NCI-H187 treated with DMSO at 0.1 percent for 48 hours (cell line): ENCODE data around the gene MAP4K4.

ENCODE experiments used
- DNase-seq: peaks from one replicate; lab custom pipeline; 2025; lab: John Stamatoyannopoulos, UW

MAP4K4 gene

DNA sequence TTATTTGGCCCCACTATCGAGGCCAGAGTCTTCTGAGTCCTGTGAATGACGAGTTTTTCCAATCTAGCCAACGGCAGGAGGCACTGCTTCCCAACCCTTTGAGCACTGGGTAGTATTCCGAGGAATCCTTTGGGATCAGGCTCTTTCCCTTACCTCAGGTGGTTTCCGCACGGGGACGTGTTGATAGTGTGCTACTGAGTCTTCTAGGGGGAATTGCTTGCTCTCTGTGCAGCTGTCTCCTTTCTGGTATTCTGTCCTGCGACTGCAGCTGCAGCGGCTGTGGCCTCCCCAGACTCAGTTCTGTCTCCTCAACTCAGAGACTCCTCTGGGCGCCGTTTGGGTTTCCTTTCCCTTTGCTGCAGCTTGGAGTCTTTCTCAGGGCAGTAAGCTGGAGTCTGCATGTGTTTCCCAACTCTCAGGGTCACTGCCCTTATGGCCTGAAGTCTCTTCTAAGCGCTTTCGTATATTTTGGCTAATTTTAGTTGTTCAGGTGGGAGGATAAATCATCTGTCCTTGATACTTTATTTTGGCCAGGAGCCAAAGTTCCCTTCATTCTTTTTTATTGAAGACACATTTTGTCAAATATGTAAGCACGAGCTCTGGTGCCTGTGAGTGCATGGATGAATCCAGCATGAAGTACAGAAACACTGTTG, 118.4 kb downstream of the MAP4K4 start:
- no peak for DNase-seq

DNA sequence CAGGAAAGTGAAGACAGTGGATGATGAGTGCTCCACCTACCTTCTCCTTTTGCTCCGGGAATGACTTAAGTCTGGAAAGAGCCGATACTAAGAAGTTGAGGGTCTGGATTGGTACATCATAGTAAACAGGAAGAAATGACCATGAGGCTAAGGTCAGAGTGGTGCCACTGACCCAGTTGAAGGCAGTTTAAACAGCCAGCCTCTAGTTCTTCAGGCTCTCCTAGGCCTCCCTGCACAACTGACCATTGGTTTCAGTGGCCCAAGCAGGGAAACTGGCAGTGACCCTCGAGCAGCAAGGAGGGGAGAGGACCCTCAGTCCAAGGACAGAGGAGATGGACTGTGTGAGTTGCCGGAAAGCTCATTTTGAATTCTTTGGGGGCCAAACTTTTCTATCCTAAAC, 119.1 kb downstream of the MAP4K4 start:
- DNase-seq = no peak

DNA sequence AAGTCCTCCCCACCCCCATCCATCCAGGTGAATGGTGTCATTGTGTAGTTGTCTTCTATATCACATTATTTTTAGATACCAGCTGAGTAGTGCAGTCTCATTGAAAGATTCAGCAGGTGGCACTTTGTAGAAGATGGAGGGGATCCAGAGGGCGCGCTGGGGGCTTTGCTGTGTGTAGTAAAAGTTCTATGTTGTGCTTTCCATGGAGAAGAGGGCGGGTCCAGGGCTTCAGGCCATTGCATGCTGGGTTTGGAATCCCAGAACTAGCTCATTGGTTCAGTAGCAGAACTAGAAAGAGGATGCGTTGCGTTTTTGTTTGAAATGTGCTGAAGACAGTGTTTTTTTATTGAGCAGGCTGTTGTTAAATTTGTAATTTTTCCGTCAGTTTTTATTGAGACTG, 120.0 kb downstream of the MAP4K4 start:
- DNase-seq = no peak

DNA sequence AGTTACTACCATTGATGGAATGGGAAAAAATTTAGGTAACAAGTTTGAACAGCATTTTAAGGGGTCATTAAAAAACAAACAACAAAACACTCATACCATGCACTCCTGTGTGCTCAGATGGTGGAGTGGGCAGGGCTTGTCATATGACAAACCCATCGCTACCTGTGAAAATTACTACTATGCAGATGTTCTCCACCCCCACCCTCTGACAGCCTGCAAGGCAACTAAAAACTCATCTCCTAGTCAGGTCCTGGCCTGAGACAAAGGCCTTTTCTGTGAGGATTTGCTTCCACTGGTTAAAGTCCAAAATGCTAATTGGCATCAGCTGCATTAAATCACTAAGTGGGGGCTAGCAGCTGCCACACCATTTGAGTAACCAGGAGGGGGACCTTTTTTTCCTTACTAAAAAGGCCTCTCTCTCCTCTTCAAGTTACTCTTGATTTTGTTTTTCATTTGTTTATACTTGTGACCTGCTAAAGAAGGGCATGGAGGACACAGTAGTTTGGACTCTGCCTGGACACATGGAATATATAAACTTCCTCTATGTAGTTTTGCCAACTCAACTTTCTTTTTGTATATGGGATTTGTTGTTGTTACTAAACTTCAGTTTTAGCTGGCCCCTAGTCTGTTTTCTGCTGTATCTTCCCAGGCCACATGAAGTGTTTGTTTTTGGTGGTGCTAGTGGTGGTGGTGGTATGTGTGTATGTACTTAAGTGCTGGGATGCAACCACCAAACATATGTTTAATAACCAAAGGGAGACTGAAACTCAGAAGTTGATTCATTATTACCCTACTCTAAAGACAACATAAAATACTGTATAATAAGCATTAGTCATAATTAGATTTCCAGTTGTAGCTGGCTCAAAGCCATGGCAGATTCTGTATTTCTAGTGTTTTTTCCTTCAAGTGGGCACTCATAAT, 121.3 kb downstream of the MAP4K4 start:
- DNase-seq = no peak

DNA sequence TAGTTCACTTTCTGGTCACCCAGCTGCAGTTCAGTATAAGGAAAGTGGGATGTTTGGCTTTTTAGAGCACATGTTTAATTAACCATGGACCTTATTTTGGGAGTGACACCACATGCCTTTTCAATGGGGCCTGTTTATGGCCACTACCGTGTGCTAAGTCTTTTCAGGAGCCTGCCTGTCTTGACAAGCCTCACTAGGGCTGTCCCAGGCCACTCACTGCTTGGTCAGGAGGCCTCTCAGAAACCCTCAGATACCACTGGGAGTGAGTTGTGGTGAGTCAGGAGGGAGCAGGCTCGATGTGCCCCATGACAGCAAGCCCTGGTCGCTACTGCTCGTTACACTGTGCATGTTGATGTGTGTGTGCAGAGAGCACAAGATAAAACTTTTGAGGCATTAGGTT, 123.0 kb downstream of the MAP4K4 start:
- DNase-seq = no peak

DNA sequence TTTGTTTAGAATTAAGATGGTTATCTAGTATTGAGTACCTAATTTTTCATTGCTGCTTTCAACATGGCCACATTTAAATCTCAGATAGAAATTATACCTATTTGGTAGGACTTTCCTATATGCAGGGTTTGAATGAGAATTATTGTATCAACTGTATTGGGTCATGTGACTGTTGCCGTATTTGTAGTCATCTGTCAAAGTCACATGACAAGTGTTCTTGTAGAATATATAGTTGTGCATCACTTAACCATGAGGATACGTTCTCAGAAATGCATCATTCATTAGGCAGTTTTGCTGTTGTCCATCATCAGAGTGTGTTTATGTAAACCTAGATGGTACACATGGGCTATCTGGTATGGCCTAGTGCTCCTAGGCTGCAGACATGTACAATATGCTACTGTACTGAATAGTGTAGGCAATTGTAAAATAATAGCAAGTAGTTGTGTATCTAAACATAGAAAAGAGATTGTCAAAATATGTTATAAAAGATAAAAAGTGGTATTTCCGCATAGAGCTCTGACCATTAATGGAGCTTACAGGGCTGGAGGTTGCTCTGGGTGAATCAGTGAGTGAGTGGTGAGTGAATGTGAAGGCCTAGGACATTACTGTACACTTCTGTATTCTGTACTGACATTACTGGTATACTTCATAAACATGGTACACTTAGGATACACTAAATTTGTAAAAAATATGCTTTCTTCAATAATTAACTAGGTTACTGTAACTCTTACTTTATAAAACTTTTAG, 123.7 kb downstream of the MAP4K4 start:
- DNase-seq = no peak

DNA sequence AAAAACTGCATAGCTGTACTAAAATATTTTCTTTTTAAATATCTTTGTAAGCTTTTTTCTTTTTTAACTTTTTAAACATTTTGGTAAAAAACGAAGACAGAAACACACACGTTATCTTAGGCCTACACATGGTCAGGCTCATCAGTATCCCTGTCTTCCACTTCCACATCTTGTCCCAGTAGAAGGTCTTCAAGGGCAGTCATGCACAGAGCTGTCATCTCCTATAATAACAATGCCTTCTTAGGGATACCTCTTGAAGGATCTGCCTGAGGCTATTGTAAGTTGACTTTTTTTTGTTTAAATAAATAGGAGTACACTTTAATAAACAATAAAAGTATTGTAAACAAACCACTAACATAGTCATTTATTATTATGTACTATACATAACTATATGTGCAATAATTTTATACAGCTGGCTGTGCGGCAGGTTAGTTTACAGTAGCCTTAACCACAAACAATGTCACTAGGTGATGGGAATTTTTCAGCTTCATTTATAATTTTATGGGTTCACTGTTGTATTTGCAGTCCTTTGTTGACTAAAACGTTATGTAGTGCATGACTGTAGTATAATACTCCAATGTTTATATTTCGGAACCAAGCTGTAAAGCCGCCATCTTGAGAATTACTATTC, 124.4 kb downstream of the MAP4K4 start:
- no peak for DNase-seq

DNA sequence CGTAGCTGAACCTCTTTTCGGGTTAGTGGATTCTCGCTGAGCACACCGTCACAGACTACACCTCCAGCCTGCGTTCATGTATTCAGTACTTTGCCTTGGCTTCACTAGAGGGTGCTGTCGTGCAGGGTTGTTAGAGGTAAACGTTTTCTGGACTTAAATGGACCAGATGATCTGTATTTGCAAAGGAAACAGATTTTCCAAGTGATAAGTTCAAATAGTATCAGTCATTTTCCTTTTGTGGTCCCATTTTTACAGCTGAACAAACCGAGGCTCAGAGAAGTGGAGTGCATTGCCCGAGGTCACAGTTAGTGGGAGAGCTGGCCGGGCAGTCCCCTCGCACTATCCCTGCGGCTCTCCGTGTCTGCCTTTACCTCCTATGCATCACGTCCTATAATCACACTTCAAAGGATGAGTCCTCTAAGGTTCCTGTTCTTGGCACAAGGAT, 125.9 kb downstream of the MAP4K4 start:
- no peak for DNase-seq

DNA sequence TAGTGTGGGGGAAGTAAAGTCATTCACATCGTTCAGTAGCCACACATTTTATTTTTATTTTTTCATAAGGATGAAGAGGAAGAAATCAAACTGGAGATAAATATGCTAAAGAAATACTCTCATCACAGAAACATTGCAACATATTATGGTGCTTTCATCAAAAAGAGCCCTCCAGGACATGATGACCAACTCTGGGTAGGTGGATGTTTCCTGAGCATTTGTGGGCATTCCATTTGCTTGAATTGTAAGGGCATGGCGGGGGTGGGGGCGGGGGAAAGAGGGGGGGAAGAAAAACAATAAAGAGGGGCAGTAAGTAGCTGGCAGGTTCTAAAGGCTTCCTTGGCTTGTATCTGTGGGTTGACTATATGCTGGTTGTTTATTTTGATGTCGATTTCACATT, 126.4 kb downstream of the MAP4K4 start:
- DNase-seq = no peak

DNA sequence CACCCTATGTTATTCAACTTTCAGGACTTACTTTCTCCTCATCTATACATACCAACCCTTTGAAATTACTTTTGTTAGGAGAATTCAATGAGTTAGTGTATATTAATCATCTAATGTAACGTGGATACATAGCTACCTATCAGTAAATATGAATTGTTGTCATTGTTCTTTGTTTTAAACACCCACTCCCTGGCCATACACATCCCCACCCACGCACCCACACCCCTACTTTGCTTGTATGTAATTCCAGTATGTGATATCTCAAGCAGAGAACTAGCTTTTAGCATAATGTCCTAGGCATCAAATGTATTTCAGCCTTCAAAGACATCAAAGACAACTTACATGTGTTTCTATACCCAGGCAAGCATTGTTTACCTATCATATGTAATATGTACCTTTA, 129.2 kb downstream of the MAP4K4 start:
- no peak for DNase-seq

DNA sequence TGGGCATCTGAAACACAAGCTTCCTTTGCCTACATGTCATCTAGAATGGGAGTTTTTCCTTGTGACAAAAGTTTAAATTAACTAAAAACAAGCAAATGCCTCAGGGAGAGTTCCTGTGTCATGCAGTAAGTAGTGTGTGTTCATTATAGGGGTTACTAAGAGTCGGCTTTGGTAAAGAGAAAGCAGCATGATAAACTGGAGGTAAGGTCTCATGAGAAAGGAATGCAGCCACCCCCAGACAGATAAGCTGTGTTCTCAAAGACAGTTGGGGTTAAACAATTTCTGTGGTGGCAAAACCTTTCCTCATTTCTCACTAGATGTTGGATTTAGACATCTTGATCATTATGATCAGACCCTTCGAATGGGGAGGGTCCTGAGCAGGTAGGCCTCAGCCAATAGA, 129.7 kb downstream of the MAP4K4 start:
- DNase-seq = no peak

DNA sequence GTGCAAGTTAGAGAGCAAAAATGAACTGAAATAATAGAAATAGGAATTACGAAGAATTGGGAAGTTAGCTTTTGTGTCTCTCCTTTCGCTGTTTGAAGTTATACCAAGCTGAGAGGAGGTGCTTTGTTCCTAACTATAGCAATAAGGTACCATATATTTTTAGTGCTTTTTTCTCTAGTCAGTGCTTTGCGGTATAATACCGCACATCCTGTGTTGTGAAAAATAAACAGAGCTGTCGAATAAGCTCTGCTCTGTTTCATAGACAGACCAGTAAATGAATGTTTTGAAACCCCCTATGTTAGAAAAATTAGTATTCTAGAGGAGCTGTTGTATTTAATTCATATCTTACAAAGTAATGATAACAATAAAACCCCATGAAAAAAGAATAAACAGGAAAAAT, 130.8 kb downstream of the MAP4K4 start:
- DNase-seq = no peak

DNA sequence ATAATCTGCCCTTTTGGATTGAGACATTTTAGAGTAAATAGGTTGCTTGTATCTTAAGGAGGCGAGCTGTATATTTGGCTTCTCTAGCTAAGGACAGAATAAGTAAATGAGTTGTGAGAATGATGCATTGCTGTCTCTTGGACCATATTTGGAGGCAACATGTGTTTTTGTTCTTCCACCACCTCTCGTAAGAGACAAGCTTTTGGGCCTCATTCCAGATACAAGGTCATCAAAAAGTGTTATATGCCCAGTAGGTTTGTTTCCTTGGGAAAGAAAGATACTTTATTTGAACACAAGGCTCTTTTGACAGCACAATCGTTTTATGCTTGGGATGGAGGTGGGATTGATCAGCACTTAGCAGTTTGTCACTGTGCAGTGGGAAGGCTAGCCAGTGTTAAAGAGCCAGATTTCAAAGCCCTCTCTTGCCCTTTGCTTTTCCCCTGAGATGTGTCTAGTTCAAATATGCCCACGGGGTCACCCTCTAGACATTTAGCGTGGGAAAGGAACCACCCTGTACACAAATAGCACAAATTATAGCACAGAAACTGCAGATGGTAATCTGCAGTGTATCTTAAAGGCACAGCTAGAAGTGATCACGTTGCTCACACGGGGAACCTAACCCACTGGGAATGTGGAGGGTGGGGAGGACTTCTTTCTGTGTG, 131.3 kb downstream of the MAP4K4 start:
- DNase-seq = no peak

DNA sequence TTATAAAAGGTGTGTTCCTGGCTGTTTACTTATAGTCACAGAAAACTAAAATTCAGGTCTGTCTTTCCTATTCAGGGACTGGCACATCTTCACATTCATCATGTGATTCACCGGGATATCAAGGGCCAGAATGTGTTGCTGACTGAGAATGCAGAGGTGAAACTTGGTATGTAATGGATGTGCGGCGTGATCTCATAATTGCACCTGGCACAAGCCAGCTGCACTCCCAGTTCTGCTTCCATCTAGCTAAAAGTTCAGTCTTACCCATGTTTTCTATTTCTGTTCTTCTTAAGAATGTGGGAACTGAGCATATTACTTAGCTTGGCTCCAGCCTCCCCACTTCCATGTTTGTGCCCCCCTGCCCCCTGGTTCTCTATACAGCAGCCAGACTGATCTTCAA, 131.9 kb downstream of the MAP4K4 start:
- no peak for DNase-seq

DNA sequence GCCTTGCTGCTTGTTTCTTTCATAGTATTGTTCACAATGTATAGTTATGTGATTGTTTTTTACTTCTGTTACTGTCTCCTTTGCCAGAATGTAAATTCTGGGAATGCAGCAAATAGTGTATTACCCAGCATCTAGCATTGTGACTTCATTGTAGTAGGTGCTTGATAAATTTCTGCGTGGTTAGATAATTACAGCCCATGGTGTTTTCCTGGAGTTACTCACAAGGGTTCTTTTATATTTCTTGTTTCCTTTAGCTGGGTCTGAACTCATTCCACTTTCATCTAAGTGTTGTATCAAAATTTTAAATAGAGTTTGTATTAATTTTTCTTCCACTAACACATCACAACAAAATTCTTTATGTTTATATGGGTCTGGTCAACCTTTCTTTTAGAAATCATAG, 132.6 kb downstream of the MAP4K4 start:
- no peak for DNase-seq

DNA sequence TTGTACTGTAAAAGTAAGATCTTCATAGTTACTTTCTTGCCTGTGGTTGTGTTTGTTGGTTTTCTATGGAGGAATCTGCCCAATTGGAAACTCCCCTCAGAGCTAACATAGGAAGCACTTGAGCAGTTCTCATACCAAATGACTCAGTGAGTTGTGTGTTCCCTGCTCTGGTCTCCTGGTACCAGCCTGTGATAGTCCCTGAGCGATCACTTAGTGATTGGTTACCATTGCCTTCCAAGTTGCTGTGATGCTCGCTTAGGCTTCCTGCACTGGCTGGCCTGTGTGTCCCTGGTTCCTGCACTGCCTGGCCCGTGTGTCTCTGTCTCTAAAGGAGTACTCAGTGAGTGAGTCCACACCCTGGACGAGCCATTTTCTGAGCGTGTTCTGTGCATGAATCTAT, 133.0 kb downstream of the MAP4K4 start:
- DNase-seq = no peak

DNA sequence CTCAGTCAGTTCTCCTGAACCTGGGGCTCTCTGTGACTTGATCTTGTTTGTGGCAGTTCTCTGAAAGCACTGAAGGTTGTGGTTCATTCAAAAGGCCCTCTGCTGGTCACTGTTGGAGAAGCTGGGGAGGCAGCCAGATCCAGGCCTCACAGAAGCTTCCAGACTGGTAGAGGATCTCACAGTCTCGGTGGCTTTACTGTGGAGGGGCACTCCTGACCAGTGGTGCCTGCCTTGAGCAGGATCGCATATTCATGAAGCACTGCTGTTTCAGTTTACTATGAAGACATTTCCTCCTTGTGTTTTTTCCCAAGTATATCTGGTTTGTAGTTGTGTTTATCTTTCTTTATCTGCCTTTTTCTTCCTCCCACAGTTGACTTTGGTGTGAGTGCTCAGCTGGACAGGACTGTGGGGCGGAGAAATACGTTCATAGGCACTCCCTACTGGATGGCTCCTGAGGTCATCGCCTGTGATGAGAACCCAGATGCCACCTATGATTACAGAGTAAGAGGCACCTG, 133.9 kb downstream of the MAP4K4 start:
- no peak for DNase-seq

DNA sequence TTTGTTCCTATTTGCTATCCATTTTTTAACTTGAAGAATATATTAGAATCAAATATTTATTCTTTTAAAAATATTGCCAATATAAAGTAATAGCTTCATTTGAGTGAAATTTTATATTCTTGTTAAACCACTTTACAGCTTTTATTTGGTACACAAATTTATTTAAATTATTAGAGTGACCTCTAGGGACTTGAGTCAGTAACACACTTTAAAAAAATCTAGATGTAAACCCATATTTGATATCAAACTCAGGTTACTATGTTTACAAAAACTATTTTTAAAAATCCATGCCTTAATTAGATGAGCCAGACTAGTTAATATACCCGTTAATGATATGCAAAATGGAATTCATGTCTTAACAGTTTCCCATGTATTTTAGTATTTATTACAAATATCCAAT, 134.6 kb downstream of the MAP4K4 start:
- DNase-seq = no peak

DNA sequence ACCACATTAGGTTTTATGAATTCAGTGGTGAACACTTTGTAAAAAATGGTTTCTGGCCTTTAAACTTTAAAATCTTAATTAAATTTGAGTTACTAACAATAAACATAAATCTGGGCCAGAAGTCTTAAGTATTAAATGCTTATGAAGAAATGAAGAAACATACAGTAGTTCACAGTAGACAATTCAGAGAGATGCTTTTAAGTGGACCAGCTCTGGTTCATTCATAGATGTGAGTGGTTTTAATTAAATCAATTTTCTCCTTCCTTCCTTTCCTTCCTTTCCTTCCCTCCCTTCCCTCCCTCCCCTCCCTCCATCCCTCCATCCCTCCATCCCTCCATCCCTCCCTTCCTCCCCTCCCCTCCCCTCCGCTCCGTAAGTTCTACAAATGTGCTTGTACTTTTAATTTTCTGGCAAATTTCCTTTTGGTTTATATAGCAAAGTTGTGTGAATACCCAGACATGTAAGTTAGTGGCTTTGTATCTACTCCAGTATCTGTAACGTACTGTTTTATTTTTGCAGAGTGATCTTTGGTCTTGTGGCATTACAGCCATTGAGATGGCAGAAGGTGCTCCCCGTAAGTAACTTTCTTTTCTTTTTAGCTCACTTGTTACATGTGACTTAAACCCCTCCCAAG, 136.5 kb downstream of the MAP4K4 start:
- DNase-seq = no peak

DNA sequence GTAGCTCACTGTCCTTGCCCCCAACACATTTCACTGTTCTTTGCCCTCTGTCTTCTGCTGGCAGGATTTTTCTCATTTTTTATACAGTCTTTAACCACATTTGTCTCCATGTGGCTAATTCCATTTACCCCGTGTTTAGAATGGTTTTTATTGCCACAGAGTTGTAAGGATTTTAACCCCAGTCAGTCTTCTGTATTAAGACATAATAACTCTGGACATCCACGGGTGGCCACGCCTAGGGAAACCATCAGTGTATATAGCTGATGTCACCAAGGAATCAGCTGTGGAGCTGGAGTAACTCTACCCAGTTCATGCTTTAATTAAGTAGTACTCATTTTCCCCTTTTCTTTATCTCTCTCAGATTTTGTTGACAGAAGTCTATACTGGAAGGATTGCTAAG, 139.8 kb downstream of the MAP4K4 start:
- DNase-seq = no peak

DNA sequence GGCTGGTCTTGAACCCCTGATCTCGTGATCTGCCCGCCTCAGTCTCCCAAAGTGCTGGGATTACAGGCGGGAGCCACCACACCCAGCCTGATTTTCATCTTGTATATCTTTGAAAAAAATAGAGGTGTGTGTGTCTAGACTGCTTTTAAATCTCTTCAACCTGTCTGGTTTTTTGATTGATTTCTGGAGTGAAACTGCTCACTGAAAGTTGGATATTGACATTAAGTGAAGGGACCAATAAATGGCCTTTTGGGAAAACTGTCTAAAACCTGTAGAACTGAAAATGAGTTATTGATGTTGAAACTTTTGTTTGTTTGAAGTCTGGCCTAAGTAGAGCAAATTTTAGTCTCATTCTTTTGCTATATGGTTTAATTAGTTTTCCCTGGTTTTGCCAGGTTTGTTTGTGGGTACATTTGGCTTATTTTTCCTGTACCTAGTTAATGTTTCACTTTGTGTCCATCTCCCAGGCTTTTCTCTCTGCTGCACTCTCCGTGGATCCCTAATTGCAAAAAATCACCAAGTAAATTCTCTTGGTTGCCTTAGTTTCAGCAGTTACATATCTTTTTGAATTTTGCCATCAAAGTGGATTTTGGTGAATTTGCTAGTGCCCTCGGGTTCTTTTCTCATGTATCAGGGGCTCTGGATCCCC, 144.3 kb downstream of the MAP4K4 start:
- DNase-seq = no peak
